Mucosa of stomach (tissue), 1 donor: ENCODE results near the gene FHOD3.

ENCODE experiments used
- H3K27me3 ChIP-seq: one replicate; pipeline ENCODE4 v1.7.0; 2013; ENCODE audit warnings: mild to moderate bottlenecking, low read length; ENCODE audit not compliant: control insufficient read depth, insufficient read depth
- H3K36me3 ChIP-seq: one replicate; pipeline ENCODE4 v1.7.0; 2013; ENCODE audit warnings: low read length; ENCODE audit not compliant: control insufficient read depth, insufficient read depth
- H3K4me1 ChIP-seq: one replicate; pipeline ENCODE4 v1.7.0; 2013; ENCODE audit warnings: mild to moderate bottlenecking, low read length; ENCODE audit not compliant: control insufficient read depth, insufficient read depth
- H3K4me3 ChIP-seq: one replicate; pipeline ENCODE4 v1.7.0; 2013; ENCODE audit warnings: low read length
- H3K9ac ChIP-seq: one replicate; pipeline ENCODE4 v1.7.0; 2013; ENCODE audit warnings: mild to moderate bottlenecking, low read length, moderate library complexity
- H3K9me3 ChIP-seq: one replicate; pipeline ENCODE4 v1.7.0; 2013; ENCODE audit warnings: mild to moderate bottlenecking, low read length, moderate library complexity; ENCODE audit not compliant: control insufficient read depth
- donor health status: Pancreatic carcinoma.

Gene FHOD3

DNA sequence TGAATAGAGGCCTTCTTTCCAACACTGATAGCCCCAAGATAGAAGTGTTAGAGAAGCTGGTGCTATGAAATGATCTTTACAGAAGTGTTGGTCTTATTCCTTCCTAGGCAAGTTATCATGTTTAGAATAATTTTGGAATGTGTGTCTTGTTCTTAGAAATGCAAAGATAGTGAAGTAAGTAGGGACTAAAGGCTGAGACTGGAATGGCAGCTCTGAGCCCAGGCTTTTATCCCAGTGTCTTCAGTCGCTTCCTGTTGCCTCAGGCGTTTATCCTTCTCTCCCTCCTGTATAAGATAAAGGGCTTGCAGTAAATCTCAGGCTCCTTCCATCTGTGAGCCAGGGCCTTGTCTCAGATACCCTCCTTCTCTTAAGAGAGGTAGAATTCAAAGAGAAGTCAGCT lies 313.1 kb downstream of the FHOD3 start:
- Histone ChIP-seq H3K9ac (no peak overlapping the region), H3K4me1 (no peaks in the 10 kb centered on the region), H3K36me3 (no peaks in the 10 kb centered on the region), H3K27me3 (no peaks in the 10 kb centered on the region), H3K4me3 (no peak overlapping the region), H3K9me3 (no peaks in the 10 kb centered on the region)

DNA sequence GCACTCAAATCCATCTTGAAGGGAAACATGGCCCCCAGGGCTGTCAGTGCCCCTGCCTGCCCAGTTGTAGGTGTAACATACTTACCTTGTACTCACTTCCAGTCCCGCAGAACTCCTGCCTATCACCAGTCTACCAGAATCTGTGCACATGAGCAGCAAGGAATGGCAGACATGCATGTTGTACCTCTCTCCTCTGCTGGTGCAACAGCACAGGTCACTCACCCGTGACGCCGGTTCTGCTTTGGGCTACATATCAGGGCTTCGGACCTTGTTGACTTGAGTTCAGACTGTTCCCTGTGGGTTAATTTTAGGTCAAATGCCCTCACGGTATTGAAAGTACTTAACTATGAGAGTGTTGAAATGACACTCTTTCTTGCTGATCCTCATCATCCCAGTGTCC lies 315.6 kb downstream of the FHOD3 start:
- Histone ChIP-seq H3K9ac (no peak overlapping the region), H3K9me3 (no peaks in the 10 kb centered on the region), H3K27me3 (no peaks in the 10 kb centered on the region), H3K36me3 (no peaks in the 10 kb centered on the region), H3K4me1 (no peaks in the 10 kb centered on the region), H3K4me3 (no peak overlapping the region)

DNA sequence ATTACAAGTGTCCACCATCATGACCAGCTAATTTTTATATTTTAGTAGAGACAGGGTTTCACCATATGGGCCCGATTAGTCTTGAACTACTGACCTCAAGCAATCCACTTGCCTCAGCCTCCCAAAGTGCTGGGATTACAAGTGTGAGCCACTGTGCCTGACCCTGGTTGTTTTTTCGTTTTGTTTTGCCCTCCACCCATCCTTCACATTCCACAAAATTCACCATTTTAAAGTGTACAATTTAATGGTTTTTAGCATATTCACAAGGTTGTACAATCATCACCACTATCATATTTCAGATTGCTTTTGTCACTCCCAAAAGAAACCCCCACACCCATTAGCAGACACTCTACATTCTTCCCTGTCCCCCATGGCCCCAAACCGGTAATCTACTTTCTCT lies 316.3 kb downstream of the FHOD3 start:
- H3K4me1 ChIP-seq: no peaks in the 10 kb centered on the region
- no peaks in the 10 kb centered on the region for H3K27me3 ChIP-seq
- no peaks in the 10 kb centered on the region for H3K9me3 ChIP-seq
- no peak overlapping the region for H3K4me3 ChIP-seq
- H3K9ac ChIP-seq: no peak overlapping the region
- no peaks in the 10 kb centered on the region for H3K36me3 ChIP-seq

DNA sequence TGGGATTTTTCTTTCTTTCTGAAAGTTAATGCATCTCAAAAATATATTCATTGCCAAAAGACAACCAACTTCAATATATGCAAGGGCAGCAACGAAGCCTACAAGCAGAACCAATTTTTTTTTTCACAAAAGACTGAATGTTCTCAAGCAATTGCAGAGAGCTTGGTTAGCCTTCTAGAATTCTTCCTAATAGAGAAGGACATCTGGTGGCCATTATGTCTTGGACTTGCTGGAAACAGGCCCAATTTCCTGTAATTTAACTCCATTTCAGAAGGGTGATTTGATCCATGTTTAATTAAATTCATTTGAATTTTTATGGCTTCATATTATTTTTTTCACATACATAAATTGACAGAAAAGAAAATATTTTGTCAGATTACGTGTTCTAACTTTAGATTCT lies 323.3 kb downstream of the FHOD3 start:
- H3K4me3 ChIP-seq: no peak overlapping the region
- H3K36me3 ChIP-seq: no peaks in the 10 kb centered on the region
- no peaks in the 10 kb centered on the region for H3K9me3 ChIP-seq
- no peaks in the 10 kb centered on the region for H3K4me1 ChIP-seq
- H3K9ac ChIP-seq: no peak overlapping the region
- H3K27me3 ChIP-seq: no peaks in the 10 kb centered on the region

DNA sequence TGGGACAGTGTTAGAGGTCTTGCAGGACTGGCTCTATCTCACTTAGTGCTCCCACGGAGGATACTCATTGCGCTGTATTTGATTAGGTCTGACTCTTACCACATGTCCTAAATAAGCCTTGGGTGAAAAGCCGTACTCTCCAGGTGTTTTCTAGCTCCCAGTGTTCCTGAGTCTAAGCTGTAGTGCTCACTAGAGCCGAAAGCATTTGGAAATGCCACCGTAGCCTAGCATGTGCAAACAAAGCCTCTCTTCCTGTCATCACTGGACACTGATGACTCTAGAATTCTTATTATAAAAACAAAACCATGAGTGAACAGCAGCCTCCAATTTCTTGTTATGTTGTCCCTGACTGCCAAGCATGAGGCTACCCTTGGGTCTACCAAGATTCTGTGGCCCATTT lies 325.1 kb downstream of the FHOD3 start:
- H3K9ac ChIP-seq: no peak overlapping the region
- H3K9me3 ChIP-seq: no peaks in the 10 kb centered on the region
- no peaks in the 10 kb centered on the region for H3K4me1 ChIP-seq
- no peaks in the 10 kb centered on the region for H3K27me3 ChIP-seq
- no peak overlapping the region for H3K4me3 ChIP-seq
- H3K36me3 ChIP-seq: no peaks in the 10 kb centered on the region

DNA sequence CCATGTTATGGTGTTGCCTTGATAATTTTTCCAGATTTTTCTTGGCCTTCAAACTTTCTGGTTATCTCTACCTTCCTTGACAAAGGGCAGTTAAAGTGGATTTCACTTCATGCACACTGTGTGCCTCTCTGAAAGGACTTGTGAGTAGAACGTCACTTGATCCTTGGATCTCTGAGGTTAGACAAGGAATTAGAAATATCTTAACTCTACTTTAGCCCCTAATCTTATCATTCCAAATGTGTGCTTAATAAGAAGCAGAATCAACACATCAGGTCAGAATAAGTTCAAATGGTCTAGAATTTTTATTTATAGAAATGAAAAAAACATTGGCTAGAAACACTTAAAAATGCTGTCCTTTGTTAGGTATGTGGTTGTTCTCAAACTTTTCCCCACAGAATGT lies 325.6 kb downstream of the FHOD3 start:
- Histone ChIP-seq H3K36me3 (no peaks in the 10 kb centered on the region), H3K27me3 (no peaks in the 10 kb centered on the region), H3K4me3 (no peak overlapping the region), H3K4me1 (no peaks in the 10 kb centered on the region), H3K9me3 (no peaks in the 10 kb centered on the region), H3K9ac (no peak overlapping the region)

DNA sequence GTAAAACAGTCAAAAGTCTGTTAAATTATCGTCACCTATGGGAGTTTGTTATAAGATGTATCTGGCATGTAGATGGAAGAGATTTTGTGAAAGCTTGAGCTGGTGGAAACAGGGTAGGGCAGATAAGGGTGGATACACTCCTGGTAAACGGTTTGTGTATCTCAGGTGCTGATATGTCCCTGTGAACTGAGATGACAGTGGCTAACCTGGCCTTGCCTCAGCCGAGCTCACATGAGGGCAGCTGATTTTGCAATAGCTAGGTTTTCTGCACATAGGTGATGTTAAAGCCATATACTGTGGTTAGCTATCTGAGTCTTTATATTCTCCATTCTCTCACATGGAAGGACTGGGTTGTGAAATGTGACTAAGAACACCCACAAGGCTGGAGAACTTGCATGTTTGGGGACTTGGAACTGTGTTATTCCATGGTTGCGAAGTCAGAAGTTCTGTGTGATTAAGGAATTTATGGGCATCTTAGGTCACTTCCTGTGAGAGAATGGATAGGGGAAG lies 326.2 kb downstream of the FHOD3 start:
- H3K4me1 ChIP-seq: no peaks in the 10 kb centered on the region
- no peak overlapping the region for H3K4me3 ChIP-seq
- no peaks in the 10 kb centered on the region for H3K9me3 ChIP-seq
- no peak overlapping the region for H3K9ac ChIP-seq
- H3K27me3 ChIP-seq: no peaks in the 10 kb centered on the region
- H3K36me3 ChIP-seq: no peaks in the 10 kb centered on the region

DNA sequence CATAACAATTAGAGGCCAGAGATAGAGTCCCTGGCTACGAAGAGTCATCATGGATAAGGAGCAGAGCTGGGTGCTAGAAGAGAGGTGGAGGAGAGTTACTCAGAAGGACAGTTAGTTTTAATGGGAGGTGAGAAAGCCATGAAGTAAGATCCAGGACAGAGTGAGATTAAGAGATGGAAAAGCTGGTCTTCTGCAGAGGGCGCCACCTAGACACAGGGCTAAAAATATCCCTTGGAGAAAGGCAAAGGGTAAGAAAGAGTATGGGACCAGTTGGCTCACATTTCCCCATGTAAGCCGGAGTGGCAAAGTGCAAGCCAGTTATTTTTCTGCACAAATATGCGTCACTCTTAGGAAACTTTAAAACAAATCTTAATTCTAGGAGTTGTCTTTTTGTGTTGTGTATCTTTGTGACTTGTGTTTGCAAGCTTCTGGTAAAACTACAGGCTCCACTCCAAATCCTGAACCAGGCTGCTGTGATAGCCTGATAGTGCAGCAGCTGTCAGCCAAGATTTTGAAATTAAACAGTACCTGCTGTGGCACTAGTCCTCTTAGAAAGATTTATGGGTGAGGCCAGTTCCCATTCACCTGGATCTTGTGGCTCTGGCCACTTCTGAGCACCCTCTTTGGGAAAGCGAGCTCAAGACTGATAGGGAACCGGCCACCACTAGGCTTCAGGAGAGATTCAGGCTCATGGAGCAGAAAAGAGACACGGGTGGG lies 327.1 kb downstream of the FHOD3 start:
- no peaks in the 10 kb centered on the region for H3K27me3 ChIP-seq
- H3K9ac ChIP-seq: no peak overlapping the region
- H3K4me1 ChIP-seq: no peaks in the 10 kb centered on the region
- no peaks in the 10 kb centered on the region for H3K36me3 ChIP-seq
- no peaks in the 10 kb centered on the region for H3K9me3 ChIP-seq
- H3K4me3 ChIP-seq: no peak overlapping the region

DNA sequence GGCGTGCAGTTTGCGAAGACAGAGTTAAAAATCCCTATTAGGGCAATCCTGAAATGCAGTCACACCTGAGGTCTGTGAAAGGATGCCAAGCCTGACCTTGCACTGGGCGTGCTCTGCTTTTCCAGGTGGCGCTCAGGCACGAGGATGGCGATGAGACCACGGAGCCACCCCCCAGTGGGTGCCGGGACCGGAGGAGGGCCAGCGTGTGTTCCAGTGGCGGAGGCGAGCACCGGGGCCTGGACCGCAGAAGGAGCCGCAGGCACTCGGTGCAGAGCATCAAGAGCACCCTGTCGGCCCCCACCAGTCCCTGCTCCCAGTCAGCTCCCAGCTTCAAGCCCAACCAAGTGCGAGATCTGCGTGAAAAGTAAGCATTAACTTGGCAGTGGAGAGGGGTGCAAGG lies 327.9 kb downstream of the FHOD3 start:
- Histone ChIP-seq H3K4me1 (no peaks in the 10 kb centered on the region), H3K27me3 (no peaks in the 10 kb centered on the region), H3K9ac (no peak overlapping the region), H3K9me3 (no peaks in the 10 kb centered on the region), H3K4me3 (no peak overlapping the region), H3K36me3 (no peaks in the 10 kb centered on the region)

DNA sequence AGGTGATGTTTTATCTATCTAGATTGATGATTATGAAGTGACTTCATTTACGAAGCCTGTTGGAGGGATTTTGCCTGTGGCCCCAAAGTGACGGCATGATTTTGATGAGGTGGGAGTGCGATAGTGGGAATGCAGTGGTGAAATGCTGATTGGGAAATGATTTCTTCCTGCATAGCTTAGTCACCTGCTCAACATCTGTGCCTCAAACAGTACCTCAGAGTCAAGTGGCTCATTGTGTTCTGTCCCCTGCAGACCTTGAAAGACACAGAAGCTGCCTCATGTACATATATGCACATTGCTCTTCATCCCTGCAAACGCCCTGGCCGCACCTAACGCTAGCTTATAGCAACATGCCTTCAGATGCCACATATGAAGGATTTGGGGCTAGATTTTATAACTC lies 330.1 kb downstream of the FHOD3 start:
- no peak overlapping the region for H3K4me3 ChIP-seq
- no peaks in the 10 kb centered on the region for H3K36me3 ChIP-seq
- H3K27me3 ChIP-seq: no peaks in the 10 kb centered on the region
- H3K9me3 ChIP-seq: no peaks in the 10 kb centered on the region
- H3K9ac ChIP-seq: no peak overlapping the region
- no peaks in the 10 kb centered on the region for H3K4me1 ChIP-seq

DNA sequence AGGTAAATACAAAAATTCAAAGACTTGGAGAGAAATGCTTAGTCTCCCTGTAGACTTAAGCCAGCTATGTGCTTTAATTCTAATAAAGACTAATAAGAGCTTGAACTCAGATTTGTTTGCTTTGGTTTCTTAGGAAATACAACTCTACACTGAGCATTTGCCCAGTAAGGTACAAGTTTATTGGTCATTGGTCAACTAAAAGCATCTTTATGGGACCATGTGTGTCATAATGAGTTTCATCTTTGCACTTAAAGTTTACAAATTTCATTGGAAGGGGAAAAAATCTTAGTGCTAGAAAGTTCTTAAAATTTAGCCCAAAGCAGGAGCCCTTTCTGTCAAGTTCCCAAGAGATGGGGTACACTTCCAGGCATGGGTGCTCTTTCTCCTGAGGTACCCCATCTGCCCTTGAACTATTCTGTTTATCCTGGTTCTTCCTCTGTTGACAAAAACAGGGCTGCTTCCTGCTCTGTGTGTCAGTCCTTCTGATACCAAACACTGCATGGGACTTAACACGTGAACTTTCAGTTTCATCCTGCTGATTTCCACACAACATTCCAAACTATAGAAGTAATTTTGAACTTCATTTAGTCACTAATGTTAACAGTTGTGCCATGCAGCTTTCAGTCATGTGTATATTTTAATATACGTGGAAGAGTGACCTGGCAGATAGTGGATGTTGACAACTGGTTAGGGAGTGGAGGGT lies 331.1 kb downstream of the FHOD3 start:
- no peaks in the 10 kb centered on the region for H3K4me1 ChIP-seq
- H3K9me3 ChIP-seq: no peaks in the 10 kb centered on the region
- H3K27me3 ChIP-seq: no peaks in the 10 kb centered on the region
- no peak overlapping the region for H3K4me3 ChIP-seq
- H3K36me3 ChIP-seq: no peaks in the 10 kb centered on the region
- H3K9ac ChIP-seq: no peak overlapping the region

DNA sequence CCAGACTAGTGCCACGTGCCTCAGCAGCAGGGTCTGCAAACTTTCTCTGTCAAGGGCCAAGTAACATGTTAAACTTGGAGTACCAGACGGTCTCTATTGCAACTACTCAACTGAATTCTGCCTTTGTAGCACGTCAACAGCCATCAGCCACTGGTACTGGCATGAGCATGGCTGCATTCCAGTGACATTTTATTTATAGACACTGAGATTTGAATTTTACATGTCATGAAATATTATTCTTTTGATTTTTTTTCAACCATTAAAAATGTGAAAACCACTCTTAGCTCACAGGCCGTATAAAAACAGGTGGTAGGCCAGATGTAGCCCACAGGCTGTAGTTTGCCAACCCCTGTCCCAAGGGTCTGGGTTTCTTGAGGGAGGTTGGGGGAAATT lies 331.6 kb downstream of the FHOD3 start:
- H3K9ac ChIP-seq: no peak overlapping the region
- H3K9me3 ChIP-seq: no peaks in the 10 kb centered on the region
- no peaks in the 10 kb centered on the region for H3K27me3 ChIP-seq
- H3K36me3 ChIP-seq: no peaks in the 10 kb centered on the region
- no peaks in the 10 kb centered on the region for H3K4me1 ChIP-seq
- no peak overlapping the region for H3K4me3 ChIP-seq
